Activated CD8-positive, alpha-beta memory T cell treated with anti-CD3 and anti-CD28 coated beads, Interleukin-2, amount 50 U/mL, for 1 hour (primary cell): ENCODE results near the gene ZFTA.

Source experiments
- DNase-seq: peaks from one replicate; pipeline ENCODE4 v3.0.0-alpha.2; 2020; ENCODE audit errors: extremely low read depth

ZFTA gene

GRCh38 chr11:63749624-63750023, 19.0 kb downstream of the ZFTA start:
- no peak for DNase-seq

- DNase-seq: no peak
Measured at GRCh38 chr11:63747011-63747410, 21.6 kb downstream of the ZFTA start.

- DNase-seq: no peak
Measured at GRCh38 chr11:63745304-63746170, 23.0 kb downstream of the ZFTA start.

- peak; percentile 10 for DNase-seq
Measured at GRCh38 chr11:63738720-63739360, 29.7 kb downstream of the ZFTA start.

- no peak for DNase-seq
Measured at GRCh38 chr11:63737718-63738117, 30.9 kb downstream of the ZFTA start.

GRCh38 chr11:63736864-63737263, 31.7 kb downstream of the ZFTA start:
- DNase-seq: no peak

GRCh38 chr11:63729326-63729725, 39.2 kb downstream of the ZFTA start:
- no peak for DNase-seq

- DNase-seq: no peak
Measured at GRCh38 chr11:63720611-63721010, 48.0 kb downstream of the ZFTA start.

GRCh38 chr11:63719987-63720386, 48.6 kb downstream of the ZFTA start:
- no peak for DNase-seq

GRCh38 chr11:63719001-63719400, 49.6 kb downstream of the ZFTA start:
- no peak for DNase-seq
